HFF-Myc (cell line): ENCODE measurements around the gene SUMF1.
A peak's percentile ranks its signal among the peaks of the same experiment; 100 is the strongest.

Source experiments
- DNase-seq: peaks from one replicate; pipeline ENCODE4 v3.0.0-alpha.2; 2011; ENCODE audit warnings: low read depth; ENCODE audit errors: extremely low read depth
- H3K4me3 ChIP-seq: replicated peaks from 2 replicates; pipeline ENCODE4 v1.5.1; 2011; ENCODE audit warnings: low read depth, mild to moderate bottlenecking, control low read depth, low read length
- TF ChIP-seq, protein P1 (sequence below): IDR thresholded peaks from 2 replicates; pipeline ENCODE4 v1.5.1; 2012; ENCODE audit warnings: mild to moderate bottlenecking, low read depth, low read length, control low read depth; ENCODE audit errors: missing control alignments

The SUMF1 gene

DNA sequence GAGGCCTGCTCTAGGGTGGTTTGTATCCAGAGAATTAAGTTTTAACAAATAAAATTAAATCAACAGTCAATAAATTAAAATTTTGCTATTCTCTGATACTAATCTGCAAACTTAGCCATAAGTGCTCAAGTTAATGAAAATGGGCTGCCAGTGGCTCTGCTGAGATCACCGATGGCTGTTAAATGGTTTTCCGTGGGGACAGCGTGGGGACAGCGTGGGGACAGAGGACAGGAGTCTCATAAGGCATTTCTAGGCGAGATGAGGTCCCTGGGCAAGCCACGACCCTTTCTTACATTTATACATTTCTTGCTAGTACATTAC lies 110.9 kb downstream of the SUMF1 start:
- DNase-seq: no peak
- H3K4me3 ChIP-seq: no peak overlapping the region

DNA sequence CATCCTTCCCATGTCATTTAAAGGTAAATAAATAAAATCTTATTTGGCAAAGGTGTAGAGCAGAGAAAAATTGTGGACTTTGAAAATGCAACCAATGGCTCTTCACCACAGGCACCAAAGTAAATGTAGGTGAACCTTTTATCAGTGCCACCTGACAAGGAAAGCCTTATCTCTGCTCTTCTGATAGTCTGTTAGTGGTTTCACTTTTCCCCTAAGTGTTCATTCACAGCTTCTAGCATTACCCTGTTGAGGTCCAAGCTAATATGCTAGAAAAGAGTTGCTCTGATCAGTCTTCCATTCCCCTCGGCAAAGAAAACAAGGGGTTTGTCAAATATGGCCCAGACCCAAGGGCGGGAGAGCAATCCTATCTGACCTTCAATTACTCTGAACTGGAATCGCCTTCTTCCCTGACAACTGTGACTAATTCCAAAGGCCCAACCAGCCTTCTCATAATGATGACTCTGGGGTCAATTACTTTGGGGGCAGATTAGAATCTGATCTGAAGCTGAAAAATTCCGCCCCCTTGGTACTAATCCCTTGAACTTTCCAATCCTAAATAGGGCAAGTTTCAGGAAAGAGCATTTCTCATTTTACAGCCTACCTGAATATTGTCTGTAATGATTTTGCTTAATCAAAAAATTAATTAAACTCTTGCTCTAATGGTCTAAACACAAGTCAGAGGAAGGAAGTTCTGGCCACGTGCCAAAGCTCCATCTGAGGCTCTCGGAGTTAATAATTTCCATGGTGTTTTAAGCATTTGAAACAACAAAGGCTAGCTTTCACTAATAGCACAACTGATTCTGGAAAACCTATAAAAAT lies 111.5 kb downstream of the SUMF1 start:
- DNase-seq: no peak
- no peak overlapping the region for H3K4me3 ChIP-seq
- TF ChIP-seq, protein P1, sequence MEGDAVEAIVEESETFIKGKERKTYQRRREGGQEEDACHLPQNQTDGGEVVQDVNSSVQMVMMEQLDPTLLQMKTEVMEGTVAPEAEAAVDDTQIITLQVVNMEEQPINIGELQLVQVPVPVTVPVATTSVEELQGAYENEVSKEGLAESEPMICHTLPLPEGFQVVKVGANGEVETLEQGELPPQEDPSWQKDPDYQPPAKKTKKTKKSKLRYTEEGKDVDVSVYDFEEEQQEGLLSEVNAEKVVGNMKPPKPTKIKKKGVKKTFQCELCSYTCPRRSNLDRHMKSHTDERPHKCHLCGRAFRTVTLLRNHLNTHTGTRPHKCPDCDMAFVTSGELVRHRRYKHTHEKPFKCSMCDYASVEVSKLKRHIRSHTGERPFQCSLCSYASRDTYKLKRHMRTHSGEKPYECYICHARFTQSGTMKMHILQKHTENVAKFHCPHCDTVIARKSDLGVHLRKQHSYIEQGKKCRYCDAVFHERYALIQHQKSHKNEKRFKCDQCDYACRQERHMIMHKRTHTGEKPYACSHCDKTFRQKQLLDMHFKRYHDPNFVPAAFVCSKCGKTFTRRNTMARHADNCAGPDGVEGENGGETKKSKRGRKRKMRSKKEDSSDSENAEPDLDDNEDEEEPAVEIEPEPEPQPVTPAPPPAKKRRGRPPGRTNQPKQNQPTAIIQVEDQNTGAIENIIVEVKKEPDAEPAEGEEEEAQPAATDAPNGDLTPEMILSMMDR: no peak

More for the DNA sequence above, 110.9 kb downstream of the SUMF1 start:
- TF ChIP-seq, protein P1: no peak

DNA sequence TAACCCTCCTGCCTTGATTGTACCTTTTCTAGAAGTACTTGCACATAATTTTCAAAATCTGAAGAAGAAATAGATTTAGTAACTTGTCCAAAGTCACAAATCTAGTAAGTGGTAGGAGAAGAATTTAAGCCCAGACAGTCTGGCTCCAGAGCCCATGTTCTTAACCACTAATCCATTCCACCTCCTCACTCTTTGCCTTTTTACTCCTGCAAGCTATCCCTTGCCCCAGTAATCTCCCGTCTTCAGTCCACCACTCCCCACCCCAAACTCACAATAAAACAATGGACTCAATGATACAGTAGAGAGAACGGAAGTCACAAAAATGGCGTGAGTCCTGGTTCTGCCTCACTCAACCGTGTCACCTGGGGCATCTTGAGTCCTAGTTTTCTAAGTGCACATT lies 115.2 kb downstream of the SUMF1 start:
- TF ChIP-seq, protein P1: no peak
- no peak overlapping the region for H3K4me3 ChIP-seq
- DNase-seq: no peak

DNA sequence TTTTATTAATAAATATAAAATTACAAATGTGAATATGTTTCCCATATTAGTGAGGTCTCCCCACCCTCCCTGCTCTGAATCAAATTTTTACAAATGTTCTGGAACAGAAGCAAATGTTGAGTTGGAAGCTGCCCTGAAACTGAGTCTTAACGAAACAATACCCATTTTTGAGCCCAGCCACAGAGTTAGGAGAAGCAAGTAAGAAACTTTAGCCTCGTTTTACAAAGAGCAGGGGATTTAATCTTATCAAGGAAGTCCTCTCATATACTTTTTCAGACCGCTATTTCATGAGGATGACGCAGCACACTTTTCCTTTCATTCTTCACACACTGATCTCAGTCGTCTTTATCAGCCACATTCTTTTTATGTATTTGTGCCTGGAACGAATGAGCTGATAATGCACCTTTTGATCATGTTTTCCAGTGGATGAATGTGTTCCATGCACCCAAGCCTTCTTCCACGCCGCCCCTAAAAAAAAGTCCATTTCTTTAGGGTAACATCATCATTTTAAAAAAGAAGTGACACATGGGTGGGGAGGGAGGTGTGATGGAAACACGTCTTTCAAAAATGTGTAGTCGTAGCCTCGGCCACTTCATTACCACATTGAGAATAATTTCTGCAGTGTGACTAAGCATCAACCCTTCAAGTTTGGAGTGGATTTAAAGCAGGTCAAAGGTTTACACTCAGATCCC lies 115.8 kb downstream of the SUMF1 start:
- DNase-seq: no peak
- TF ChIP-seq, protein P1: no peak
- no peak overlapping the region for H3K4me3 ChIP-seq

DNA sequence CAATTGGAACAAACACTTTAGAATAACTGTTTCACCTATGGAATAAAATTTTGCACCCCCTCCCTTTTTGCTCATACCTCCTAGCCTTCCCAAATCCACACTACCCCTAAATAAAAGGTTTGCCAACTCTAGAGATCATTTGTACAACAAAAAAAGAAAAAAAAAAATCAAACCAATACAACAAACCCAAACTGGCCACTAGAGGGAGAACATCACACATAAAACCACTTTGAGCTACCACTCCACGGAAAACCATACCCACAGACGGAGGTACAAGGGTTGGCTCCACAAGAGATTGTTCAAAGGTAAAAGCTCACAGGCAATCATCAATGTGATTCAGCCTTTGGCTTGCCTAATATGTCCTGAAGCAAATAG lies 116.3 kb downstream of the SUMF1 start:
- DNase-seq: peak; percentile 45
- TF ChIP-seq, protein P1: peak; percentile 58
- H3K4me3 ChIP-seq: no peak overlapping the region

DNA sequence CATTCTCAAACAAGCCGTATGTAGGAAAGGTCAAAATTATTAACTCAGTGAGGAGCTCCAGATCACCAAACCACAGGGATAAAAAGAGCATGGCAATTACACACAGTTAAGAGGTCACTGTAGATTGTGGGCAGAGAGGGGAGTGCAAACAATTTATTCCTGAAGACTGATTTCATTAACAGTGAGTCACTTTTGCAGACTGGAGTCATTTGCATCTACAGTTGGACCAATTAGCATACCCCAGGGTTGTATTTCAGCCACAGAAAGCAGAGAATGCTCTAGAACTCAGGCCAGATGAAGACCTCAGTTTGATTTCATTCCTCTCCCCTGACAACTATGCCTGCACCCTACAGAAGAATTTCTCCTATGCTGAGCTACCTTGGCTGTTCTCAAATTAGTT lies 123.8 kb downstream of the SUMF1 start:
- TF ChIP-seq, protein P1: no peak
- no peak overlapping the region for H3K4me3 ChIP-seq
- DNase-seq: no peak
